Fibroblast of pulmonary artery (primary cell): ENCODE data around the gene TTC36.
"Not testable (repeated sequence)": the region's sequence is repeated elsewhere in the genome, so short reads cannot be mapped to it uniquely, and the experiment has no call there.

Experiments
- DNase-seq: peaks from one replicate; pipeline ENCODE4 v3.0.0-alpha.2; 2010; ENCODE audit warnings: low read depth
- H3K4me3 ChIP-seq: replicated peaks from 2 replicates; pipeline ENCODE4 v1.5.1; 2011; ENCODE audit warnings: low read depth, mild to moderate bottlenecking, control low read depth, low read length, moderate library complexity
- CTCF ChIP-seq: IDR thresholded peaks from 2 replicates; pipeline ENCODE4 v1.5.1; 2011; ENCODE audit warnings: mild to moderate bottlenecking, control low read depth, low read length, inconsistent platforms; ENCODE audit errors: missing control alignments

Gene TTC36

GRCh38 chr11:118527109-118527508 lies at the start of gene TTC36:
Gene TTC36 (plus strand): TSS chr11:118527474. CDS start chr11:118527495, 21 bp downstream.
- peak; percentile 3 for DNase-seq
- TF ChIP-seq CTCF = no peak
- H3K4me3 ChIP-seq = no peak within 1 kb of the TSS

GRCh38 chr11:118481238-118481637 lies 46.0 kb upstream of the TTC36 start:
- not testable (repeated sequence) for H3K4me3 ChIP-seq, DNase-seq

- no peak for TF ChIP-seq CTCF
- H3K4me3 ChIP-seq = no peak overlapping the region
- DNase-seq = no peak
These were observed 42.9 kb upstream of the TTC36 start for GRCh38 chr11:118484405-118484804.

- peak; percentile 17 for TF ChIP-seq CTCF
- DNase-seq = peak; percentile 4
- H3K4me3 ChIP-seq = no peak overlapping the region
These were observed 42.0 kb upstream of the TTC36 start for GRCh38 chr11:118485273-118485672.

GRCh38 chr11:118488480-118489109 lies 38.7 kb upstream of the TTC36 start:
- peak; percentile 86 for TF ChIP-seq CTCF
- no peak overlapping the region for H3K4me3 ChIP-seq
- peak; percentile 88 for DNase-seq

- DNase-seq = no peak
- H3K4me3 ChIP-seq = no peak overlapping the region
- no peak for TF ChIP-seq CTCF
These were observed 36.2 kb upstream of the TTC36 start for GRCh38 chr11:118491041-118491440.

GRCh38 chr11:118497831-118498230 lies 29.4 kb upstream of the TTC36 start:
- no peak overlapping the region for H3K4me3 ChIP-seq
- TF ChIP-seq CTCF = no peak
- DNase-seq = peak; percentile 36
